HuH-7.5 (cell line): ENCODE results near the gene TBL1X.
"Not testable (repeated sequence)": the region's sequence is repeated elsewhere in the genome, so short reads cannot be mapped to it uniquely, and the experiment has no call there.

Experiments
- DNase-seq: peaks from one replicate; pipeline ENCODE4 v3.0.0; 2011; ENCODE audit warnings: low spot score

Gene TBL1X

GRCh38 chrX:9536156-9536555 is 71.3 kb downstream of the TBL1X start:
- not testable (repeated sequence) for DNase-seq

GRCh38 chrX:9537781-9538180 is 72.9 kb downstream of the TBL1X start:
- DNase-seq, result no peak

- DNase-seq, result no peak
Measured at GRCh38 chrX:9538544-9539045, 73.7 kb downstream of the TBL1X start.

- no peak for DNase-seq
Measured at GRCh38 chrX:9539605-9540387, 74.9 kb downstream of the TBL1X start.

- no peak for DNase-seq
Measured at GRCh38 chrX:9542106-9542760, 77.4 kb downstream of the TBL1X start.

GRCh38 chrX:9542761-9543111 is 77.9 kb downstream of the TBL1X start:
- DNase-seq, result no peak

- DNase-seq, result no peak
Measured at GRCh38 chrX:9555354-9555753, 90.5 kb downstream of the TBL1X start.

GRCh38 chrX:9557091-9557490 is 92.2 kb downstream of the TBL1X start:
- no peak for DNase-seq

GRCh38 chrX:9557521-9557920 is 92.7 kb downstream of the TBL1X start:
- no peak for DNase-seq

GRCh38 chrX:9558615-9559014 is 93.8 kb downstream of the TBL1X start:
- no peak for DNase-seq

GRCh38 chrX:9560219-9560618 is 95.4 kb downstream of the TBL1X start:
- DNase-seq, result no peak

- DNase-seq, result no peak
Measured at GRCh38 chrX:9561199-9561598, 96.3 kb downstream of the TBL1X start.

- no peak for DNase-seq
Measured at GRCh38 chrX:9562851-9563250, 98.0 kb downstream of the TBL1X start.

GRCh38 chrX:9566150-9566621 is 101.3 kb downstream of the TBL1X start:
- DNase-seq, result no peak

- DNase-seq, result no peak
Measured at GRCh38 chrX:9569876-9570301, 105.0 kb downstream of the TBL1X start.

GRCh38 chrX:9573282-9574106 is 108.6 kb downstream of the TBL1X start:
- no peak for DNase-seq

- DNase-seq, result no peak
Measured at GRCh38 chrX:9576059-9576458, 111.2 kb downstream of the TBL1X start.

GRCh38 chrX:9577555-9577954 is 112.7 kb downstream of the TBL1X start:
- DNase-seq, result no peak

GRCh38 chrX:9578083-9578779 is 113.4 kb downstream of the TBL1X start:
- DNase-seq, result no peak

GRCh38 chrX:9581771-9582385 is 117.0 kb downstream of the TBL1X start:
- DNase-seq, result no peak

- no peak for DNase-seq
Measured at GRCh38 chrX:9582956-9583355, 118.1 kb downstream of the TBL1X start.
